Activated CD4-positive, alpha-beta T cell treated with anti-CD3 and anti-CD28 coated beads, Interleukin-2, Interleukin-4, amounts not matched to agents 100 ng/mL and 50 ng/mL, durations not matched to agents 16 hours and 8 hours (primary cell): ENCODE data around the gene COTL1.
"Not testable (repeated sequence)": the region's sequence is repeated elsewhere in the genome, so short reads cannot be mapped to it uniquely, and the experiment has no call there.

Source experiments
- DNase-seq: peaks from one replicate; pipeline ENCODE4 v3.0.0-alpha.2; 2020; ENCODE audit warnings: low spot score

COTL1 gene

GRCh38 chr16:84643180-84643583 is 25.3 kb upstream of the COTL1 start:
- no peak for DNase-seq

- DNase-seq = no peak
Measured at GRCh38 chr16:84641643-84642358, 23.9 kb upstream of the COTL1 start.

- no peak for DNase-seq
Measured at GRCh38 chr16:84640145-84640544, 22.3 kb upstream of the COTL1 start.

GRCh38 chr16:84638231-84638806 is 20.4 kb upstream of the COTL1 start:
- no peak for DNase-seq

GRCh38 chr16:84637709-84638108 is 19.8 kb upstream of the COTL1 start:
- DNase-seq = no peak

GRCh38 chr16:84635702-84636101 is 17.8 kb upstream of the COTL1 start:
- DNase-seq = no peak

GRCh38 chr16:84633622-84634021 is 15.7 kb upstream of the COTL1 start:
- no peak for DNase-seq

- DNase-seq = not testable (repeated sequence)
Measured at GRCh38 chr16:84632862-84633261, 15.0 kb upstream of the COTL1 start.

GRCh38 chr16:84631886-84632285 is 14.0 kb upstream of the COTL1 start:
- no peak for DNase-seq

GRCh38 chr16:84631153-84631466 is 13.2 kb upstream of the COTL1 start:
- DNase-seq = no peak

- no peak for DNase-seq
Measured at GRCh38 chr16:84630446-84631152, 12.7 kb upstream of the COTL1 start.

- DNase-seq = no peak
Measured at GRCh38 chr16:84630009-84630408, 12.1 kb upstream of the COTL1 start.

- DNase-seq = no peak
Measured at GRCh38 chr16:84629580-84629979, 11.7 kb upstream of the COTL1 start.

GRCh38 chr16:84628226-84628731 is 10.4 kb upstream of the COTL1 start:
- DNase-seq = no peak

GRCh38 chr16:84625556-84625955 is 7.7 kb upstream of the COTL1 start:
- DNase-seq = no peak

GRCh38 chr16:84620913-84621312 is 3.0 kb upstream of the COTL1 start:
- DNase-seq = not testable (repeated sequence)

- DNase-seq = no peak
Measured at GRCh38 chr16:84618581-84619460, 943 bp upstream of the COTL1 start.

- DNase-seq = peak; percentile 48
Measured at GRCh38 chr16:84617041-84617790, 662 bp downstream of the COTL1 start.

- peak; percentile 34 for DNase-seq
Measured at GRCh38 chr16:84616515-84616914, 1.4 kb downstream of the COTL1 start.

- DNase-seq = no peak
Measured at GRCh38 chr16:84614968-84615813, 2.7 kb downstream of the COTL1 start.

- DNase-seq = no peak
Measured at GRCh38 chr16:84614623-84614967, 3.3 kb downstream of the COTL1 start.
